DMS114 treated with DMSO at 0.1 percent for 48 hours (cell line): Measurements from ENCODE around the gene C16orf46.

Source experiments
- DNase-seq: peaks from one replicate; lab custom pipeline; 2025; ENCODE audit not compliant: unreplicated experiment; lab: John Stamatoyannopoulos, UW

The C16orf46 gene

DNA sequence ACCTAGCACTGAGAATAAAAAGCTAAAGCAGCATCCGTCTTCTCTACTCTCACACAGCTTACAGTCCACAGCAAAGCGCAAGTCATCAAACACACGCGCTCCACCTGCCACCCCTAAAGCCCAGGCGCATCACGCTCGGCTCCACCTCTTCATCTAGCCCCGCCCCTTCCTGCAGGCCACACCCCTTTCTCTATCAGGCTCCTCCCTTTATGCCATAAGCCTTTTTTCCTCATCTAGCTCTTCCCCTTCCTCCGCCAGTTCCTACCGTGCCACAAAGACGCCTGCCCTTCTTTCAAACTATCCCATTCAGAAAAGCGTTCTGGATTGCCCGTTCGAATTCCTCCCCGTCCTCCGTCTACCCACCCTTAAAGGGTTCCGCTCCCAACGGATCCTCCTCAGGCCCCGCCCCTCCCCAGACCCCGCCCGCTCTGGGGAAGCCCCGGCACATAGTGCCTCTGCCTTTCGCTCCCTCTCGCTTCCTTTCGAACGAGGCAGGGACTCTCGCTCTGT lies 417 bp downstream of the C16orf46 start:
- peak; percentile 94 for DNase-seq

GRCh38 chr16:81073560-81074330 lies 3.3 kb downstream of the C16orf46 start:
- DNase-seq: no peak

DNA sequence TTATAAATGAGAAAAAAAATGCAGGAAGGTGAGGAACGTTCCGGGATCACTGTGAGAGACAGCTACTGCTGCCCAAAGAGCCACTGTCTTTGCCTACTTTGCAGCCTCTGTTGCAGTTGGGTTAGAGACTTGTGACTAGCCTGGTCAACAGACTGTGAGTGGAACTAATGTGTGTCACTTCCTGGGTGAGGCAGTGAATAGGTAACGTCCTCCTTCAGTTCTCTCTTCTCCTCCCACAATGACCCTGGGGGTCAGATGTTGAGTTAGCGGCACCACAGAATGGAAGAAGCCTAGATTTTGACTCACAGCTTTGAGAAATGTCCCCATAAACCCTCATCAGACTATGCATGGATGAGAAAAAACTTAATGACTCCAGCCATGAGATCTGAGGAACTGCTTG lies 5.2 kb downstream of the C16orf46 start:
- no peak for DNase-seq

GRCh38 chr16:81070979-81071378 lies 6.1 kb downstream of the C16orf46 start:
- DNase-seq: no peak

DNA sequence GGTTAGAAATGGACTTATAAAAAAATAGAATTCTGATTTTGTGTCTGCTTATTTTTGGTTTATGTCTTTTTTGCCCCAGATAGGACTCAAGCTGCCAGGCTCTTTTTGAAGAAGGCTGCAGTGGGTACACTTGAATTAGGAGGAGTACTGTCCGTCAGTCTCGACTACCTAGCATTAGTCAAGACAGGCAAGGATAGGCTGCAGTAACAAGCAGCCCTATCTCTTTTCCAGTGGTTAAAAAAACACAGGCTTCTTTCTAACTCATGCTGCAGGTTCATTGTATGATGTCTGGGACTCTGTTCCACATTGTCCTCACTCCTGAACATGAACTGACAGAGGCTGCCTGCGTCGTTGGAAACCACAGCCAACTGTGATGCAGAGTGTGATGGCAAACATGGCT lies 8.0 kb downstream of the C16orf46 start:
- DNase-seq: no peak

DNA sequence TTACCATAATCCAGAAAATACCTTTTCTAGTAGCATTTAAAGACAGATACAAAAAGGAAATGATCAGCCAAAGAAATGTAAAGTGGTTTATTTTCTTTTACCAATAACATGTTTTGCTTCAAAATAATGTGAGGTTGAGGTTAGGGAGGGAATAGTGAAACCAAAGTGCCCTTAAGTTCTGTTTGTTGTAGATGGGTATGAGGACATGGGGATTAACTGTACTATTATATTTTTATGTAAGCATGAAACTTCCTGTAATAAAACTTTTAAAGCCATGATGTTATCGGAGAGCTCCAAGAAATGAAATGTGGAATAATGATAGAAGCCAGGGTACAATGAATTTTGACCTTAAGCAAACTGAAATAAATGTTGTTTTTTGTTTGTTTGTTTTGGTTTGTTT lies 9.9 kb downstream of the C16orf46 start:
- no peak for DNase-seq

GRCh38 chr16:81066681-81067080 lies 10.4 kb downstream of the C16orf46 start:
- DNase-seq: no peak

DNA sequence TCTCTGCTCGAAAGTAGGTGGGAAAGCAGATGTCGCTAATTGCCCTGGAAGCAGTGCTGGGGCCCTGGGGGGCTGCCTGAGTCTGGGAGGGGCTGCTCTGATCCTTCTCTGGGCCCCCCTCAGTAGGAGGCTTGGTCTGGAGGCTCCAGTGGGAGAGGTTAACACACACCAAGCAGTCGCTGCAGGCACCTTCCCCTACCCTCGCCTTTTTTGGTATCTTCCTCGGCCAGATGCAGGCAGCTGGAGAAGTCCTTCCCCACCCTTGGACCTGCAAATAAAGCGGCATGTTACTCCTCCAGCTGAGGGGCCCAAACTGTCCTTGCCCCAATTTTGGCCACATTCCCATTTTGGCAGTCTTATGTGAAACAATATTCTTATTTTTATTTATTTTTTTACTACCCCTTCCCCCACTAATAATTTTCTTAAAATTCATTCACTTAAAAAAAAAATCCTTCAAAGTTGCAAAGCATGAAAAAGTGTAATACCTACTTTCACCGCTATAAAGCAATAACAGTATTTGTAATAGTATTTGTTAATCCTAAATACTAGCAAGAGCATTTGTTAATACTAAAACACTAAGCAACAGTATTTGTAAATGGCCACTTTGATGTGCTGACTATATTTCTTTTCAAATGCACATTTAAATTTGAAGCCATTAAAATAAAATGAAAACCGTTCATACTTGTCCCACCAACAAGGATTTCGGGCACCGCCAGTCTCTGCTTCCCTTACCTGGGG lies 15.0 kb downstream of the C16orf46 start:
- DNase-seq: no peak

GRCh38 chr16:81061307-81061640 lies 15.8 kb downstream of the C16orf46 start:
- no peak for DNase-seq

GRCh38 chr16:81060576-81061306 lies 16.3 kb downstream of the C16orf46 start:
- DNase-seq: no peak

GRCh38 chr16:81053761-81054160 lies 23.3 kb downstream of the C16orf46 start:
- DNase-seq: no peak

DNA sequence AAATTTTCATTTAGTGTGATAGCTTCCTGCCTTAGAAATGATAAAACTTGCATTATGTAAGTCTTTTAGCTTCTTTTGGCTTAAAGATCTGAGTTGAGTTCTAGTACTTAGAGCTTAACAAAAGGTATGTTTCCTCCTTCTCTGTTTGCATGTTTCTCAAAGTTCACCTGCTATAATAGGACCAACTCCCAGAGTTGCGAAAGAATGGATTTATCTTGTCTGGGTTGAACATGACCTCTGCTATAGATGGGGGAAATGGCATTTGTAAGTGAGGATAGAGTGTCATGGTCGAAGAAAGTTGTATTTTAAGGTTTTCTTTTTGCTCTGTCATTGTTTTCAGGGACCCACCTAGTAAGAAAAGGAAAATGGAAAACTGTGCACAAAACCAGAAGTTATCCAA lies 34.2 kb downstream of the C16orf46 start:
- DNase-seq: no peak

DNA sequence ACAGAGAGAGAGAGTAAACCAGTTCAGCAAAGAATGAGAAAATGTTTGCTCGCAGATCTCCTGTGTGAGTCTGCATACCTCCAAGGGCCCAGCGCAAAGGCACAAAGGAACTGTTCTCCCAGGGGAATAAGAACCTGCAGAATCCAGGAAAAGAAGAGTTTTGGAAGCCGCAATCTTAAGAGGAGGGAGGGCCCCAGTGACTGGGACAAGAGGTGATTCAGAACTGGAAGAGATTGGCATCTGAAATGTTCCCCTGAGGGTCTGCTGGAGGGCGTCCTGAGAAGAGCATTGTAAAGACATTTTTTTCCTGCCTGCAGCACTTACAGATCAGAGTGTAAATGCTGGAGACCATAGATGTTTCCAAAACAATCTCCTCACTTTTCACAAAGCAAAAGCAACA lies 35.3 kb downstream of the C16orf46 start:
- no peak for DNase-seq

DNA sequence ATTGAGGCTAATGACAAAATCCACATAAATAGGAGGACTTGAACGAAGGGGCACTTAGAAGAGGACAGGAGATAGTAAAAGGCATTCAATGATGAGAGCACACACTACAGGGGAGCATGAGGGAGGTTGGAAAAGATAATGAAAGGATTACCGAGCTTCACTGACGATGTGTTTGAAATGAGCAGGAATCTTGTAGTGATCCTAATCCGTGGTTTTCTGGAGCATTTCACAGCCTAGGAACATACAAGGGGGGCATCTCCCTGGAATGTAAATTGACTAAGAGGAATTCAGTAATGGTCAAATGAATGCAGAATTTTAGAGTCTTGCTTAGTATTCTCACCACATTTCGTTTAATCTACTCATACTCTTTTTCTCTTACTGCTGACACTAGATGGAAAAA lies 36.2 kb downstream of the C16orf46 start:
- no peak for DNase-seq

DNA sequence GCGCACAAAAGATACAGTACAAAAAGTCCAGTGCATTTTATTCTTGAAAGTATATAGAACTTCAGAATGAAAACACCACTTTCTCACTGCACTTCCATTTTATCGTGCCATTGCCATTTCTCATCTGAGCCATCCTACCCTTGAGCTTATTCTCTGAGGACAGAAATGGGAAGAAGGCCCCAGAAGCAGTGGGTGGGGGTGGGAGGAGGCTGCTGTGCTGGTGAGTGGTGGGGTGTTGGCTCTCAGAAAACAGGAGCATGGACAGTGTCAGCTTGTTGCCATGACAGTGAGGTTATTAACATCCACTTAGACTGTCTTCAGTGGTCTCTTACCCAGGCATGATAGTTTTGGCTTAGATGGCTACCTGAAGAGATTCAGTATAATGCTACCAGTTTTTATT lies 36.9 kb downstream of the C16orf46 start:
- no peak for DNase-seq

DNA sequence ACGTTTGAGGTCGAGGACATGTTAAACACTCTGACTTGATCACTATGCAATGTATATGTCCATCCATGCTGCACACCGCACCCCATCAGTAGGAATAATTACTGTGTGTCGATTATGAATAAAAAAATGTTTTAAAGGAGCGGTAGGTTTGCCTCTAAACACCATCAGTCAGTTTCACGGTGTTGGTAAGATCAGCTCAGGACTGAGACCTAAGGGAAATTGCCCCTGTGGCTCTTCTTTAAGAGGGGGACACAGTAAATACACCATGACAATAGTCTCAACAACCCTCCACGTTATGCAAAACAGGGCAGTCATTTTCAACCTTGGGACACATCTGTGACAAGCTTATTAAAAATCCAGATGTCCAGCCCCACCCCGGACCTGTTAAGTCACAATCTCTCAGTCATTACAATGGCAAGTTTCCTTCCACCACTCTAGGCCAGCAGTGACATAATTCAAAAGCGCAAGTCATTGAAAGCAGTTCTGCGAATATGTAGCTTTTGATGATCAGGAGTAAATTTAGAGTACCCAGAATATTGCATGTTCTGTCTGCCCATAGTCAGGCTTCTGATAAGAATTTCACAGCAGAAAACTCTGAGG lies 40.2 kb downstream of the C16orf46 start:
- no peak for DNase-seq

GRCh38 chr16:81035975-81036750 lies 40.9 kb downstream of the C16orf46 start:
- DNase-seq: no peak

GRCh38 chr16:81035398-81035974 lies 41.6 kb downstream of the C16orf46 start, which contains the start of gene ATMIN:
TSS of gene ATMIN (plus strand) at chr16:81035842. CDS start at chr16:81035871, 29 bp downstream.
- peak; percentile 60 for DNase-seq

- DNase-seq: no peak
Observed at GRCh38 chr16:81029930-81030604, 47.0 kb downstream of the C16orf46 start.

GRCh38 chr16:81026429-81026828 lies 50.6 kb downstream of the C16orf46 start:
- no peak for DNase-seq
